Measurements from ENCODE around the gene CCND2.

CCND2 gene

GRCh38 chr12:4276524-4277204, 3.1 kb downstream of the CCND2 start:
- FAIRE-seq (peak; percentile 23), DNase-seq (ENCODE audit: low spot score) (peak; percentile 60)

- no peak for FAIRE-seq
Measured at GRCh38 chr12:4277205-4277543, 3.6 kb downstream of the CCND2 start.

GRCh38 chr12:4277857-4278256, 4.3 kb downstream of the CCND2 start:
- FAIRE-seq (no peak), DNase-seq (ENCODE audit: low spot score) (no peak)

More at GRCh38 chr12:4277205-4277543, 3.6 kb downstream of the CCND2 start:
- DNase-seq (ENCODE audit: low spot score) = no peak

DNA sequence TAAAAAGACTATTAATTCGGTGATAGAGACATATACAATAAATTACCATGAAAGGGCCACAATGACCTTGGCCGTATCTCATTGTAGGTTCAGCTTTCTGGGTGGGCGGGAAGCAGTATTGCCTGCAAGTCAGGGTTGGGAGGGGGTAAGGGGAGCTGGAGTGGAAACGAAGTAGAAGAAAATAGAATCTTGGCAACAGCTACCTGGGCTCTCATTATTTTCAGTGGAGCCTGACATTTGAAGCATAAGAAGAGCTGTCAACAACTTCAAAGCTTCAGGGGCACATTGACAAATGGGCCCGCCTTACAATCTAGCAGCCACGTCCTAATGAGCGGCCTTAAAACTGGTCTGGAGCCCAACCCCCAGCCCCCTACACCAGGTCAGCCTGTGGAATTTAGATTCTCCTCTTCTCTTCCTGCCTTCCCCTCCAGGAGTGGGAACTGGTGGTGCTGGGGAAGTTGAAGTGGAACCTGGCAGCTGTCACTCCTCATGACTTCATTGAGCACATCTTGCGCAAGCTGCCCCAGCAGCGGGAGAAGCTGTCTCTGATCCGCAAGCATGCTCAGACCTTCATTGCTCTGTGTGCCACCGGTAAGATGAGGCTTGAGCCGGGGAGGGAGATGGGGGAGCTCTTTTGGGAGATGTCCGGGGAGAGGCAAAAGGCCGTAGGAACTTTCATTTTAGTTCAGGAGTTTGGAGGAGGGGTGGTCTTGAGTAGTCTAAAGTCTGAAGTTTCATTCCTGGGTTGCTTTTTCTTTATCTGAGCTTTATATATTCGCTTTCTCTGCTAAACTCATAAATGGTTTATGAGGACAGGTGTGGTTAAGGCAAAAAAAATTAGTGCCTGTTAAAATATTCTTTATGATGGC, 5.0 kb downstream of the CCND2 start:
- no peak for DNase-seq (ENCODE audit: low spot score)
- no peak for FAIRE-seq

GRCh38 chr12:4279198-4279690, 5.7 kb downstream of the CCND2 start:
- no peak for FAIRE-seq
- DNase-seq (ENCODE audit: low spot score) = no peak

- DNase-seq (ENCODE audit: low spot score) (no peak), FAIRE-seq (no peak)
Measured at GRCh38 chr12:4280351-4281163, 7.0 kb downstream of the CCND2 start.

GRCh38 chr12:4281173-4281654, 7.7 kb downstream of the CCND2 start:
- DNase-seq (ENCODE audit: low spot score) = no peak
- no peak for FAIRE-seq

DNA sequence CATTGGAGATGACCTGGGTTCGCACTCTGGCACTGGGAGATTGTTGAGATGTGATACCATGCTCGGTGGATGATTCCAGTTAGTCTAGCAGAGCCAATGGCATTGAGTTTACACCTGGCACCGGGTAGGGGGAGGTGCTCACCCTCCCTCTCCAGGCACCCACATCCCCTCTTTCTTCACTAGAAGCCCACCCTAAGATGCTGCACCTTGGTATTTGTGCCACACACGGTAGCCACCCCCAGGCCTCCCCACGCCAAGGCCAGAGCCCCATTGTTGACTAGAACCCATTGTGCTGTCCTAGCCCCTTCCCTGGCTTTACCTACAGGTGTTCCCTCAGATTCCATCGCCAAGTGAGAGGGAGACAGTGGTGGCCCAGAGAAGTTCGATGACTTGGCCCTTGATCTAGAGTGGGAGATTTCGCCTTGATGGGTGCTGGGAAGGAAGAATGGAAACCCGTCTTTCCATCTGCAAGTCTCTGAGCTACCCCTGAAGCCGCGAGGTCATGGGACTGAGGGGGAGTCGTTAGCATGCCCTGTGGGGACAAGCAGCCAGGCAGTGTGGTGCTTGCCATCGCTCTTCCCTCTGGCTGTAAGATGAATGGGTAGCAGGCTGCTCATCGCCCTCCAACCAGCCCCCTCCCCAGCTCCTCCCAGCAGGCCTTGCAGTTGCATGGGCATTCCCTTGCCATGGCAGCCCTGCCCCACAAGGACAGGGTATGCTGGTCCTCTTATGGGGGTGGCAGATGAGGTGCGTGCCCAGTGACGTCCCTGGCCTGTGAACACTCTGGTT, 8.7 kb downstream of the CCND2 start:
- FAIRE-seq (no peak), DNase-seq (ENCODE audit: low spot score) (no peak)

- DNase-seq (ENCODE audit: low spot score) (no peak), FAIRE-seq (no peak)
Measured at GRCh38 chr12:4282892-4283511, 9.4 kb downstream of the CCND2 start.

- no peak for DNase-seq (ENCODE audit: low spot score)
- FAIRE-seq = no peak
Measured at GRCh38 chr12:4283512-4284255, 10.1 kb downstream of the CCND2 start.

GRCh38 chr12:4284306-4284705, 10.7 kb downstream of the CCND2 start:
- FAIRE-seq = no peak
- DNase-seq (ENCODE audit: low spot score) = no peak

GRCh38 chr12:4285070-4285469, 11.5 kb downstream of the CCND2 start:
- DNase-seq (ENCODE audit: low spot score) = no peak
- no peak for FAIRE-seq

DNA sequence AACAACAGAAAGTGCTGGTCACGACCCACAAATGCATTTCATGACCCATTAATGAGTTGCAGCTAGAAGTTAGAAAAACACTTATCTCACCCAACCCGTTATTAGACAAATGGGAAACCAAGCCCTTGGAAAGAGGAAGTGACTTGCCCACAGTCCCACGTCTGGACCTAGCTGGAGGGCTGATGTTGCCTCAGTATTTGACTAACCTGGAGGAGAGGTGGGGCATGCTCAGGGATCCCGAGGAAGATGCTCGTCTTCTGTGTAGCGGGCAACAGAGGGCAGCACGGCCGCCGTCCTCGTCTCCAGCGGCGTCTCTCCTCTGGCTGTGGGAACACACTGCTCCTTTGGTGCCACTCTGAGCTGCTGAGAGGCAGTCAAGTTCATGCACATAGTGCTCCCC, 12.7 kb downstream of the CCND2 start:
- no peak for FAIRE-seq

GRCh38 chr12:4286771-4287317, 13.3 kb downstream of the CCND2 start:
- FAIRE-seq = no peak
- no peak for DNase-seq (ENCODE audit: low spot score)

More for the DNA sequence above, 12.7 kb downstream of the CCND2 start:
- no peak for DNase-seq (ENCODE audit: low spot score)

DNA sequence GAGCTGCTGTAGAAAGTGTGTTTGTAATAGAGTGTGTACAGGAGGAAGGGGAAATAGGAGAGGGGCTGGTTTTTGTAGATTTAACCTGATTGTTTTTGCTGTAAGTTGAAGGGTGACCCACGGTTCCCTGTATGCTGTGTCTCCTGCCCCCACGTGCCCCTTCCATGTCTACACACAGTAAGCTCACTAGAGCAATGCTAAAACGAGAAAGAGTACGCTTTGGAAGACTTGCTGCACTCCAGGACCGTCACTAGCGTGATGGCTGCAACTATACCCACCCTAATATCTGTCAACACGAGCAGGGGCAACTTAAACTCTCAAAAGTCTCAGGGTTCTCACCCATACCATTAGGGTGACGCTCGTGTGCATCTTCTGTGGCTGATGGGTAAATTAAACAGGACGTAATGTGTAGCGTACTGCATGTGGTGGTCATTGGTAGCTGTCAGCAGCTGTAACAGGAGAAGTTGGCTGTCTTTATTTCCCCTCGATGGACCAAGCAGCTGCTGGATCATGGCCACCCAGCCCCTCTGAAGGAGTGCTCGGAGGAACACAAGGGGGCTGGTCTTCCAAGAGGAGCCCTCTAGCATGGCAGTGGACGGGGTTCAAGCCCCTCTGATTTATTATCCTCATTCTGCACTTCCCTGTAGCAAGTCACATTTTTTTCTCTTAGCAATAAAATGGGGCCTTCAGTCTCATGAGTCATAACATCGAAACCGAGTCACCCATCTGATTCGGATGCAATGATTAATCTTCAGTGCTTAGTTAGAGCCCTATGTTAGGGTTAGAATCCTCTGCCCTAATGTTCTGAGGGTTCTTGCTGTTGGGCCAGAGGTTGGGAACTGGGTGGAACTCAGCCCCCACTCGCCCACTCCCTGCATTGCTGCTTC, 14.0 kb downstream of the CCND2 start:
- FAIRE-seq (no peak), DNase-seq (ENCODE audit: low spot score) (no peak)

- FAIRE-seq (no peak), DNase-seq (ENCODE audit: low spot score) (no peak)
Measured at GRCh38 chr12:4288296-4289131, 15.0 kb downstream of the CCND2 start.

- DNase-seq (ENCODE audit: low spot score) = no peak
- FAIRE-seq = no peak
Measured at GRCh38 chr12:4289231-4289878, 15.8 kb downstream of the CCND2 start.
